ENCODE measurements around the gene PDXK. TPM values are rescaled to one million over a fixed set of nuclear protein-coding genes. Genes with fewer than 3 reads are reported as not detected.

PDXK gene
- total and polyA plus RNA-seq, 3 experiments from 2014 or later = 38.3 to 96.7 (median 96.3) TPM

- Mint-ChIP-seq H3K27ac (peak overlapping the region in 6 of 8 donors; percentile 70 to 99 (median 80)), H3K27me3 (peaks cover 0 to 3% of the 10 kb centered on the region in 2 donors), H3K4me3 (peak overlapping the region in 1 of 7 donors; percentile 8), H3K36me3 (peaks cover 0 to 17% (median 0%) of the 10 kb centered on the region in 3 donors), H3K9me3 (no peaks in the 10 kb centered on the region), H3K4me1 (peaks cover 37 to 70% (median 64%) of the 10 kb centered on the region in 3 donors)
- no peaks in the 10 kb centered on the region for H3K36me3 ChIP-seq (ENCODE audit: insufficient read depth, low read length)
- DNase-seq = no peak
- no peaks in the 10 kb centered on the region for H3K27me3 ChIP-seq (ENCODE audit: insufficient read depth, low read length, poor library complexity, severe bottlenecking)
- H3K4me1 ChIP-seq (ENCODE audit: insufficient read depth, low read length) = peaks cover 36% of the 10 kb centered on the region
- H3K4me3 ChIP-seq (ENCODE audit: low read length) = no peak overlapping the region
- CTCF ChIA-PET = no interaction called here
- no peak overlapping the region for H3K27ac ChIP-seq (ENCODE audit: low read depth, low read length)
- H3K9me3 ChIP-seq (ENCODE audit: low read length) = no peaks in the 10 kb centered on the region
- POLR2A ChIA-PET = no interaction called here
Observed at GRCh38 chr21:43731476-43731875, 12.5 kb downstream of the PDXK start.

- H3K27me3 ChIP-seq (ENCODE audit: insufficient read depth, low read length, poor library complexity, severe bottlenecking) = no peaks in the 10 kb centered on the region
- peaks cover 30% of the 10 kb centered on the region for H3K4me1 ChIP-seq (ENCODE audit: insufficient read depth, low read length)
- ChIA-PET POLR2A (no interaction called here), CTCF (no interaction called here)
- Mint-ChIP-seq H3K27ac (peak overlapping the region in 5 of 8 donors; percentile 46 to 88 (median 74)), H3K27me3 (peaks cover 0 to 3% of the 10 kb centered on the region in 2 donors), H3K36me3 (peaks cover 0 to 19% (median 0%) of the 10 kb centered on the region in 3 donors), H3K4me1 (peaks cover 31 to 64% (median 58%) of the 10 kb centered on the region in 3 donors), H3K9me3 (no peaks in the 10 kb centered on the region), H3K4me3 (no peak overlapping the region)
- no peak overlapping the region for H3K27ac ChIP-seq (ENCODE audit: low read depth, low read length)
- no peaks in the 10 kb centered on the region for H3K9me3 ChIP-seq (ENCODE audit: low read length)
- DNase-seq = no peak
- H3K36me3 ChIP-seq (ENCODE audit: insufficient read depth, low read length) = no peaks in the 10 kb centered on the region
- H3K4me3 ChIP-seq (ENCODE audit: low read length) = no peak overlapping the region
Observed at GRCh38 chr21:43731891-43732711, 13.2 kb downstream of the PDXK start.

DNA sequence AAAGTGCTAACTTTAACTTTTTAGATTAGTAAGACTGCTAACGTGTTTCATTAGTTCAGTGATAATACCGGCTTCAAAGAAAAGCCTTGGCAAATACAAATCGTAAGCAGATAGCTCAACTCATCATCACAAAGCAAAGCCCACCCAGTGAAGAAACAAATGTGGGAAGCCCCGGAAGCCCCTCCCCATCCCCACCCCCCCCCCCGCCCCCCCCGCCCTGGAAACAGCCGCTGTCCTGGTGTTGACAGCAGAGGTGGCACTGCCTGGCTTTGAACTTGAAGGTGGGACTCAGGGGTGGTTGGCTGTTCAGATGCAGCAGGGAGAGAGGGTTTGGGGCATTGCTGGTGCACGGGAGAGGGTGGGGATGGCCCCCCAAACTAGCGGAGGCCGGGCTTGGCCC, 14.1 kb downstream of the PDXK start:
- Histone ChIP-seq H3K9me3 (ENCODE audit: low read length) (no peaks in the 10 kb centered on the region), H3K27me3 (ENCODE audit: insufficient read depth, low read length, poor library complexity, severe bottlenecking) (no peaks in the 10 kb centered on the region), H3K4me3 (ENCODE audit: low read length) (no peak overlapping the region), H3K27ac (ENCODE audit: low read depth, low read length) (no peak overlapping the region), H3K36me3 (ENCODE audit: insufficient read depth, low read length) (no peaks in the 10 kb centered on the region), H3K4me1 (ENCODE audit: insufficient read depth, low read length) (peaks cover 20% of the 10 kb centered on the region)
- peaks cover 0 to 3% of the 10 kb centered on the region in 2 donors for H3K27me3 Mint-ChIP-seq
- DNase-seq = peak in 2 of 5 donors; percentile 29 to 55
- H3K9me3 Mint-ChIP-seq = no peaks in the 10 kb centered on the region
- H3K27ac Mint-ChIP-seq = peak overlapping the region in 3 of 8 donors; percentile 90 to 97 (median 96)
- H3K4me1 Mint-ChIP-seq = peaks cover 25 to 55% (median 48%) of the 10 kb centered on the region in 3 donors
- CTCF ChIA-PET = no interaction called here
- POLR2A ChIA-PET = interaction anchor here (0.6 kb wide), 1 partner anchor 13 kb away, joined by 3 read pairs; no protein-coding TSS in a partner anchor
- peaks cover 0 to 22% (median 0%) of the 10 kb centered on the region in 3 donors for H3K36me3 Mint-ChIP-seq
- peak overlapping the region in 3 of 7 donors; percentile 59 to 86 (median 78) for H3K4me3 Mint-ChIP-seq

DNA sequence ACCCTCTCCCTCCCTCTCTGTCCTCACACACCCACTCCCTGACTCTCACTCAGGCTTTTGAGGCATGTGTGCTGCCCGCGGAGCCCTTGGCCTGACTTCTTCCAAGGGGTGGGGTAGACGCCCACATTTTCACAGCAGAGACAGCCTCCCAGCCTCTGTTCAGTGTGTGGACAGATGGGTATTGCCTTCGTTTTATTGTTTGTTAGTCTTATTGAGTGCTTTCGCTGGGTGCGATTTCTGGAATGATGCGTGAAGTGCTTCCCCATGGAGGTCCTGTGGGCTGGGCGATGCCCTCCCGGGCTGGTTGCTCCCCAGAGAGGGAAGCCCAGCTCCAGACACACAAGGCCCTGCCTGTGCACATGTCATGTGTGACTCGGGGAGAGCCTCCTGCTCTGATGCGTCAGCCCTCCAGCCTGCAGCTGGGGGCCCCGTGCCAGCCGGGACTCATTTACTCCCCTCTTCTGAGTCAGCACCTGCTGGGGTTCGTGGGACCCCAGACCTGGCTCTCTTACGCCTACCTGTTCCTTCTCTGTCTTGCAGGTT, 14.7 kb downstream of the PDXK start:
- Histone ChIP-seq H3K9me3 (ENCODE audit: low read length) (no peaks in the 10 kb centered on the region), H3K4me3 (ENCODE audit: low read length) (no peak overlapping the region), H3K36me3 (ENCODE audit: insufficient read depth, low read length) (no peaks in the 10 kb centered on the region), H3K27me3 (ENCODE audit: insufficient read depth, low read length, poor library complexity, severe bottlenecking) (no peaks in the 10 kb centered on the region), H3K4me1 (ENCODE audit: insufficient read depth, low read length) (peaks cover 15% of the 10 kb centered on the region), H3K27ac (ENCODE audit: low read depth, low read length) (no peak overlapping the region)
- Mint-ChIP-seq H3K4me1 (peaks cover 20 to 49% (median 43%) of the 10 kb centered on the region in 3 donors), H3K4me3 (peak overlapping the region in 4 of 7 donors; percentile 42 to 86 (median 77)), H3K36me3 (peaks cover 0 to 26% (median 0%) of the 10 kb centered on the region in 3 donors), H3K27me3 (peaks cover 0 to 1% of the 10 kb centered on the region in 2 donors), H3K9me3 (no peaks in the 10 kb centered on the region), H3K27ac (peak overlapping the region in 7 of 8 donors; percentile 26 to 97 (median 79))
- POLR2A ChIA-PET = no interaction called here
- CTCF ChIA-PET = no interaction called here
- DNase-seq = peak in 2 of 5 donors; percentile 25 to 31

DNA sequence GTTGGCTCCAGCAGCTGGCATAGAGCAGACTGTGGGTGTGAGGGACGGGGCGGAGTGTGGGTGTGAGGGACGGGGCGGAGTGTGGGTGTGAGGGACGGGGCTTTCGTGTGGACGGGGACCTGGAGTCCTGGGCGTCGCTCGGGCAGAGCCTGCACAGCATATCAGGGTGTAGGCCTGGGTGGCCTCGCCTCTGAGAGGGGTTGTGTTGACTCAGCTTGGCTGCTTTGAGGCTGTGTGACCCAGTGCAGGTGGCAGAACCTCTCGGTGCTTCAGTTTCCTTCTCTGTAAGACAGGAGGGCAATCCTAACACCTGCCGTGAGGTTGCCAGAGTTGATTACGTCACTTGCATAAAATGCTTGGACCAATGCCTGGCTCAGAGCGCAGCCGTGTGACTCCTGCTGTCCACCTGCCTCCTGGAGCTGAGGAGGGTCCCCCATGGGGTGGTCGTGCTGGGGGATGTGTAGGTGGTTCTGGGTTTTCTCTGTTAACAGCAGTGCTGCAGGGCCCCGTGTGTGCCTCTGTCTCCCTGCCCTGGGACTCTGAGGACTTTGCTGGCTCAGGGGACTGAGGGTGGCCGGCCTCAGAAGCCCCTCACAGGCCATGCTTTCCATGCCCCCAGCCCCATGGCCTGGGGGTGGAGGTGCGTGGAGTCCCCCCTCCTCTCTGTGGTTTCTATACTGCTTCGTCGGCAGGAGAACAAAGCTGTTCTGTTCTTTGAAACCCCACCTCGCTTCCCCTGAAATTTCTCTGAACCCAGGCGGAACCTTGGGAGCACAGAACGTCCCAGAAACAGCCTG, 15.4 kb downstream of the PDXK start:
- Histone ChIP-seq H3K4me1 (ENCODE audit: insufficient read depth, low read length) (peaks cover 10% of the 10 kb centered on the region), H3K27ac (ENCODE audit: low read depth, low read length) (no peak overlapping the region), H3K36me3 (ENCODE audit: insufficient read depth, low read length) (no peaks in the 10 kb centered on the region), H3K27me3 (ENCODE audit: insufficient read depth, low read length, poor library complexity, severe bottlenecking) (no peaks in the 10 kb centered on the region), H3K4me3 (ENCODE audit: low read length) (no peak overlapping the region), H3K9me3 (ENCODE audit: low read length) (no peaks in the 10 kb centered on the region)
- ChIA-PET CTCF (no interaction called here), POLR2A (no interaction called here)
- peak in 1 of 5 donors; percentile 22 for DNase-seq
- Mint-ChIP-seq H3K9me3 (no peaks in the 10 kb centered on the region), H3K4me3 (peak overlapping the region in 4 of 7 donors; percentile 42 to 86 (median 77)), H3K36me3 (peaks cover 0 to 29% (median 3%) of the 10 kb centered on the region in 3 donors), H3K27me3 (no peaks in the 10 kb centered on the region), H3K4me1 (peaks cover 17 to 48% (median 39%) of the 10 kb centered on the region in 3 donors), H3K27ac (peak overlapping the region in 6 of 8 donors; percentile 26 to 97 (median 86))

- Histone ChIP-seq H3K36me3 (ENCODE audit: insufficient read depth, low read length) (no peaks in the 10 kb centered on the region), H3K27me3 (ENCODE audit: insufficient read depth, low read length, poor library complexity, severe bottlenecking) (no peaks in the 10 kb centered on the region), H3K4me3 (ENCODE audit: low read length) (no peak overlapping the region), H3K4me1 (ENCODE audit: insufficient read depth, low read length) (peaks cover 8% of the 10 kb centered on the region), H3K27ac (ENCODE audit: low read depth, low read length) (no peak overlapping the region), H3K9me3 (ENCODE audit: low read length) (no peaks in the 10 kb centered on the region)
- Mint-ChIP-seq H3K4me1 (peaks cover 15 to 44% (median 38%) of the 10 kb centered on the region in 3 donors), H3K27me3 (no peaks in the 10 kb centered on the region), H3K9me3 (no peaks in the 10 kb centered on the region), H3K36me3 (peaks cover 0 to 29% (median 3%) of the 10 kb centered on the region in 3 donors), H3K27ac (peak overlapping the region in 2 of 8 donors; percentile 52 to 97), H3K4me3 (no peak overlapping the region)
- POLR2A ChIA-PET = no interaction called here
- DNase-seq = no peak
- CTCF ChIA-PET = no interaction called here
Observed at GRCh38 chr21:43734928-43735229, 15.9 kb downstream of the PDXK start.

- CTCF ChIA-PET = no interaction called here
- POLR2A ChIA-PET = no interaction called here
- H3K4me3 ChIP-seq (ENCODE audit: low read length) = no peak overlapping the region
- Mint-ChIP-seq H3K4me1 (peaks cover 13 to 45% (median 33%) of the 10 kb centered on the region in 3 donors), H3K27me3 (no peaks in the 10 kb centered on the region), H3K4me3 (no peak overlapping the region), H3K27ac (no peak overlapping the region), H3K36me3 (peaks cover 0 to 29% (median 3%) of the 10 kb centered on the region in 3 donors), H3K9me3 (no peaks in the 10 kb centered on the region)
- H3K9me3 ChIP-seq (ENCODE audit: low read length) = no peaks in the 10 kb centered on the region
- H3K27me3 ChIP-seq (ENCODE audit: insufficient read depth, low read length, poor library complexity, severe bottlenecking) = no peaks in the 10 kb centered on the region
- no peak for DNase-seq
- H3K36me3 ChIP-seq (ENCODE audit: insufficient read depth, low read length) = no peaks in the 10 kb centered on the region
- H3K4me1 ChIP-seq (ENCODE audit: insufficient read depth, low read length) = peaks cover 8% of the 10 kb centered on the region
- H3K27ac ChIP-seq (ENCODE audit: low read depth, low read length) = no peak overlapping the region
Observed at GRCh38 chr21:43735236-43736091, 16.5 kb downstream of the PDXK start.

Data from CD8-positive, alpha-beta memory T cell (primary cell).